Measurements from ENCODE around the gene SLC35E4. TPM values are rescaled to one million over a fixed set of nuclear protein-coding genes. Genes with fewer than 3 reads are reported as not detected.
"Not testable (repeated sequence)": the region's sequence is repeated elsewhere in the genome, so short reads cannot be mapped to it uniquely, and the experiment has no call there.

SLC35E4 gene
- total RNA-seq, 2 experiments from 2014 or later: 1.8 to 1.9 TPM

DNA sequence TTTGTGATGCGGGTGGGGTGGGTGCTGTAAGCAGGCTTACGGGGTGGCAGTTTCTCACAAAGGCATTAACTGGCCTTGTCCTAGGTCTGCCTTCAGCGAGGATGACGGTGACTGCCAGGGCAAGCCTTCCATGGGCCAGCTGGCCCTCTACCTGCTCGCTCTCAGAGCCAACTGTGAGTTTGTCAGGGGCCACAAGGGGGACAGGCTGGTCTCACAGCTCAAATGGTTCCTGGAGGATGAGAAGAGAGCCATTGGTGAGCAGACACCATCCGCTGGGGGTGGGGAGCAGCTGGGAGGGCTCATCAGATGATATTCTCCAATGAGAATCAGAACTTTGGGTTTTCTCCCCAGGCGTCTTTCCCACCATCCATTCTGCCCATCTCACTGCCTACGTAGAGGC lies 22.8 kb upstream of the SLC35E4 start:
- Mint-ChIP-seq H3K9me3 (ENCODE audit: insufficient read depth) (no peaks in the 10 kb centered on the region), H3K36me3 (ENCODE audit: low read depth) (no peaks in the 10 kb centered on the region), H3K27me3 (ENCODE audit: low read depth) (no peaks in the 10 kb centered on the region), H3K4me3 (no peak overlapping the region), H3K27ac (no peak overlapping the region), H3K4me1 (ENCODE audit: low read depth) (peaks cover 23% of the 10 kb centered on the region)
- DNase-seq (no peak), ATAC-seq (no peak)
- ChIA-PET POLR2A (interaction anchor here (0.6 kb wide), 1 partner anchor 895 kb away, joined by 3 read pairs; no protein-coding TSS in a partner anchor), CTCF (interaction anchor here (1.7 kb wide), 1 partner anchor 11 kb away, joined by 7 read pairs; no protein-coding TSS in a partner anchor)

DNA sequence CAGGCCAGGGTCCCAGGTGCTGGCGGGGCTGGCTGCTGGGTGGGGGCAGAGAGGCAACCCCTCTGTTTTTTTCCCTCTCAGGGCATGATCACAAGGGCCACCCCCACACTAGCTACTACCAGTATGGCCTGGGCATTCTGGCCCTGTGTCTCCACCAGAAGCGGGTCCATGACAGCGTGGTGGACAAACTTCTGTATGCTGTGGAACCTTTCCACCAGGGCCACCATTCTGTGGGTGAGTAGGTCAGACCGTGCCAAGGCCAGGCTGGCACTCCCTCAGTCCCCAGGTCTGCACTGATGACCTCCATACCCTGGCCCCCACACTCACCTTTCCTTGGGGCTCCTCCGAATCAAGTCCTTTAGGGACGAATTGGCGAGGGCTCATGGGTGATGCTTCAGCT lies 21.3 kb upstream of the SLC35E4 start:
- Mint-ChIP-seq H3K4me3 (no peak overlapping the region), H3K27ac (no peak overlapping the region), H3K9me3 (ENCODE audit: insufficient read depth) (no peaks in the 10 kb centered on the region), H3K4me1 (ENCODE audit: low read depth) (peaks cover 8% of the 10 kb centered on the region), H3K36me3 (ENCODE audit: low read depth) (no peaks in the 10 kb centered on the region), H3K27me3 (ENCODE audit: low read depth) (no peaks in the 10 kb centered on the region)
- ATAC-seq (no peak), DNase-seq (no peak)
- ChIA-PET POLR2A (no interaction called here), CTCF (interaction anchor here (1.6 kb wide), 1 partner anchor 10 kb away, joined by 3 read pairs; no protein-coding TSS in a partner anchor)

DNA sequence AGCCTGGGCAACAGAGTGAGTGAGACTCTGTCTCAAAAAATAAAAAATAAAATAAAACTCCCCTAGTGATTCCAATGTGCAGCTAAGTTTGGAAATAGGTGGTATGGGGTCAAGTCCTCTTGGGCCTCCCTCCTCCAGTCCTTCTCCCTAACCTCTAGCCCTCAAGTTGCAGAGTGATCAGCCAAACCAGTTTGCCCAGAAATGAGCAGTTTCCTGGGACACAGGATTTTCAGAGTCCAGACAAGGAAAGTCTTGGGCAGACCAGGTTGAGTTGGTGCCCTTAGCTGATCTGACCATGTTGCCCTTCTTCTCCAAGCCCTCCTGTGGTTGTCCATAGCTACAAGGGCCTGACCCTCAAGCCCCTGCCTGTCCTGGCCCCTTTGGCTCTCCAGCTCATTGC lies 20.7 kb upstream of the SLC35E4 start:
- DNase-seq (no peak), ATAC-seq (no peak)
- POLR2A ChIA-PET: no interaction called here
- H3K27me3 Mint-ChIP-seq (ENCODE audit: low read depth): no peaks in the 10 kb centered on the region
- peaks cover 3% of the 10 kb centered on the region for H3K4me1 Mint-ChIP-seq (ENCODE audit: low read depth)
- H3K9me3 Mint-ChIP-seq (ENCODE audit: insufficient read depth): no peaks in the 10 kb centered on the region
- CTCF ChIA-PET: interaction anchor here (1.6 kb wide), 1 partner anchor 10 kb away, joined by 3 read pairs; no protein-coding TSS in a partner anchor
- no peaks in the 10 kb centered on the region for H3K36me3 Mint-ChIP-seq (ENCODE audit: low read depth)
- no peak overlapping the region for H3K4me3 Mint-ChIP-seq
- H3K27ac Mint-ChIP-seq: no peak overlapping the region

DNA sequence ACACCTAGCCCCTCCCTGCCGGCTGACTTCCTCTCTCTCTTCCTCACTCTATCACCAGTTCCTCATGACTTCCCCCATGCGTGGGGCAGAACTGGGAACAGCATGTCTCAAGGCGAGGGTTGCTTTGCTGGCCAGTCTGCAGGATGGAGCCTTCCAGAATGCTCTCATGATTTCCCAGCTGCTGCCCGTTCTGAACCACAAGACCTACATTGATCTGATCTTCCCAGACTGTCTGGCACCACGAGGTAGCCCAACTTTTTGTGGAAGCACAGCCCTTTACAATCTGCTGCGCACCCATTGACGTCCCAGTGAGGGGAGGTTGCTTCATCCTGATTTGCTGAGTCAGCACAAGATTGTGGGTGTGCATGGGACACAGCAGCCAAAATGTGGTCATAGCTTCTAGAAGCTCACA lies 20.0 kb upstream of the SLC35E4 start:
- H3K27me3 Mint-ChIP-seq (ENCODE audit: low read depth): no peaks in the 10 kb centered on the region
- H3K4me1 Mint-ChIP-seq (ENCODE audit: low read depth): no peaks in the 10 kb centered on the region
- ChIA-PET CTCF (interaction anchor here (1.6 kb wide), 1 partner anchor 11 kb away, joined by 3 read pairs; no protein-coding TSS in a partner anchor), POLR2A (no interaction called here)
- no peaks in the 10 kb centered on the region for H3K9me3 Mint-ChIP-seq (ENCODE audit: insufficient read depth)
- H3K27ac Mint-ChIP-seq: no peak overlapping the region
- ATAC-seq (no peak), DNase-seq (no peak)
- no peaks in the 10 kb centered on the region for H3K36me3 Mint-ChIP-seq (ENCODE audit: low read depth)
- H3K4me3 Mint-ChIP-seq: no peak overlapping the region

DNA sequence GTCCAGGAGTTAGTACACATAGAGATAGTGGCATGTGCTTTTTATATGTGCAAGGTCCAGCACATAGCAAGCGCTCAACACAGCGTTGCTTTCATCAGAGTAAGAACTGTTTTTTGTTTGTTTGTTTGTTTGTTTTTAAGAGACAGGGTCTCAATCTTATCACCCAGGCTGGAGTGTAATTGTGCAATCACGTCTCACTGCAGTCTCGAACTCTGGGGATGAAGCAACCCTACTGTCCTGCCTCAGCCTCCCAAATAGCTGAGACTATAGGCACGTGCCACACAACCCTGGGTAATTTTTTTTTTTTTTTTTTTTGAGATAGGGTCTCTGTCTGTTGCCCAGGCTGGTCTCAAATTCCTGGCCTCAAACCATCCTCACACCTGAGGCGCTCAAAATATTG lies 17.8 kb upstream of the SLC35E4 start:
- POLR2A ChIA-PET: no interaction called here
- Mint-ChIP-seq H3K36me3 (ENCODE audit: low read depth) (no peaks in the 10 kb centered on the region), H3K4me1 (ENCODE audit: low read depth) (no peaks in the 10 kb centered on the region), H3K9me3 (ENCODE audit: insufficient read depth) (no peaks in the 10 kb centered on the region), H3K27me3 (ENCODE audit: low read depth) (no peaks in the 10 kb centered on the region), H3K4me3 (no peak overlapping the region), H3K27ac (no peak overlapping the region)
- ATAC-seq (no peak), DNase-seq (no peak)
- CTCF ChIA-PET: no interaction called here

DNA sequence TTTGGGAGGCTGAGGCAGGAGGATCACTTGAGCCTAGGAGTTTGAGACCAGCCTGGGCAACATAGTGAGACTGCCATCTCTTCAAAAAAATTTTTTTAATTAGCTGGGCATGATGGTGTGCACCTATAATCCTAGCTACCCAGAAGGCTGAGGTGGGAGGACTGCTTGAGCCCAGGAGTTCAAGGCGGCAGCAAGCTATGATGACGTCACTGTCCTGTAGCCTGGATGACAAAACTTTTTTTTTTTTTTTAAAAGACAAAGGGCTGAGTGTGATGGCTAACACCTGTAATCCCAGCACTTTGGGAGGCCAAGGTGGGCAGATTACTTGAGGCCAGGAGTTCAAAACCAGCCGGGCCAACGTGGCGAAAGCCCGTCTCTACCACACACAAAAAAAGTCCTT lies 15.7 kb upstream of the SLC35E4 start:
- H3K27ac Mint-ChIP-seq; H3K4me3 Mint-ChIP-seq; H3K9me3 Mint-ChIP-seq (ENCODE audit: insufficient read depth); DNase-seq; H3K36me3 Mint-ChIP-seq (ENCODE audit: low read depth); H3K27me3 Mint-ChIP-seq (ENCODE audit: low read depth); ATAC-seq; POLR2A ChIA-PET; H3K4me1 Mint-ChIP-seq (ENCODE audit: low read depth): not testable (repeated sequence)
- CTCF ChIA-PET: interaction anchor here (1.4 to 2.1 kb wide), 2 partner anchors 15 to 135 kb away, joined by 5 to 6 read pairs; no protein-coding TSS in a partner anchor

DNA sequence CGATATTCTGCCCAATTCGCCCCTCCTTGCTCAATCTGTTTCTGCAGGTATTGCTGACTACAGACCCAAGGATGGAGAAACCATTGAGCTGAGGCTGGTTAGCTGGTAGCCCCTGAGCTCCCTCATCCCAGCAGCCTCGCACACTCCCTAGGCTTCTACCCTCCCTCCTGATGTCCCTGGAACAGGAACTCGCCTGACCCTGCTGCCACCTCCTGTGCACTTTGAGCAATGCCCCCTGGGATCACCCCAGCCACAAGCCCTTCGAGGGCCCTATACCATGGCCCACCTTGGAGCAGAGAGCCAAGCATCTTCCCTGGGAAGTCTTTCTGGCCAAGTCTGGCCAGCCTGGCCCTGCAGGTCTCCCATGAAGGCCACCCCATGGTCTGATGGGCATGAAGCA lies 9.2 kb upstream of the SLC35E4 start:
- Mint-ChIP-seq H3K9me3 (ENCODE audit: insufficient read depth) (no peaks in the 10 kb centered on the region), H3K27ac (no peak overlapping the region), H3K36me3 (ENCODE audit: low read depth) (no peaks in the 10 kb centered on the region), H3K4me3 (no peak overlapping the region), H3K4me1 (ENCODE audit: low read depth) (no peaks in the 10 kb centered on the region), H3K27me3 (ENCODE audit: low read depth) (no peaks in the 10 kb centered on the region)
- no peak for ATAC-seq
- ChIA-PET POLR2A (no interaction called here), CTCF (interaction anchor here (1.0 kb wide), 1 partner anchor 8 kb away, joined by 4 read pairs; no protein-coding TSS in a partner anchor)
- no peak for DNase-seq

DNA sequence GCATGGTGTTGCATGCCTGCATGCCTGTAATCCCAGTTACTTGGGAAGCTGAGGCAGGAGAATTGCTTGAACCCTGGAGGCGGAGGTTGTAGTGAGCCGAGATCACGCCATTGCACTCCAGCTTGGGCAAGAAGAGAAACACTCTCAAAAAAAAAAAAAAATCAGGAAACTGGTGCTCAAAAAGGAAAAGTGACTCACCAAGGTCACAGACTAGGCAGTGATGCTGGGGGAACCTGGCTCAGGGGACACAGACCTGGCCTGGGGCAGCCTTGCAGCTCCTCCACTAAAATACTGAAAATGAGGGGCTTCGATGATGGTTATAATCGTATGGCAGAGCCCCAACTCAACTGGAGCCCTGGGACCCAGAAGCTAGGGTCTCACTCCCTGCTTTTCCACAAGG lies 8.1 kb upstream of the SLC35E4 start:
- Mint-ChIP-seq H3K4me1 (ENCODE audit: low read depth) (no peaks in the 10 kb centered on the region), H3K4me3 (no peak overlapping the region), H3K9me3 (ENCODE audit: insufficient read depth) (no peaks in the 10 kb centered on the region), H3K36me3 (ENCODE audit: low read depth) (no peaks in the 10 kb centered on the region), H3K27ac (no peak overlapping the region), H3K27me3 (ENCODE audit: low read depth) (no peaks in the 10 kb centered on the region)
- ChIA-PET POLR2A (no interaction called here), CTCF (no interaction called here)
- DNase-seq (no peak), ATAC-seq (no peak)

DNA sequence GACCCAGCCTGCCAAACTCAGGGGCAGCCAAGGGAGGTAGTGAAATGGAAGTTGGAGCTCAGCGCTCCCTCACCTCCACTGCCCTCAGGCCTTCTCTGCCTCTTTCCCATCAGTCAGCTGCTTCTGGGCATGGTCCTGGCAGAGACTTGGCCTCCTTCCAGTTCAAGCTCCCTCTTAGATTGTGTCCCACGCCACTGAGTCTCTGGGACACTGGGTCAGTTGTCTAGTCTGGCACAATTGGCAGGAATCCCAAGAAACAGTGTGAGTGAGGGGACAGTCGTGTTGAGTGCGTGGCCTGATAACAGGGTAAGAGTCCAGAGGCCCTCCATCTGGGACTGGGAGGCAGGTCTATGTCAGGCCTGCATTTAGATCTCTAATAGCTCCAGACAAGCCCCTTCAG lies 7.1 kb upstream of the SLC35E4 start:
- no peaks in the 10 kb centered on the region for H3K9me3 Mint-ChIP-seq (ENCODE audit: insufficient read depth)
- no peaks in the 10 kb centered on the region for H3K36me3 Mint-ChIP-seq (ENCODE audit: low read depth)
- ChIA-PET CTCF (interaction anchor here (0.8 kb wide), 1 partner anchor 22 kb away, joined by 4 read pairs; the partner anchor contains the start of gene TCN2), POLR2A (no interaction called here)
- H3K4me1 Mint-ChIP-seq (ENCODE audit: low read depth): no peaks in the 10 kb centered on the region
- ATAC-seq (no peak), DNase-seq (no peak)
- H3K27me3 Mint-ChIP-seq (ENCODE audit: low read depth): no peaks in the 10 kb centered on the region
- no peak overlapping the region for H3K27ac Mint-ChIP-seq
- no peak overlapping the region for H3K4me3 Mint-ChIP-seq

DNA sequence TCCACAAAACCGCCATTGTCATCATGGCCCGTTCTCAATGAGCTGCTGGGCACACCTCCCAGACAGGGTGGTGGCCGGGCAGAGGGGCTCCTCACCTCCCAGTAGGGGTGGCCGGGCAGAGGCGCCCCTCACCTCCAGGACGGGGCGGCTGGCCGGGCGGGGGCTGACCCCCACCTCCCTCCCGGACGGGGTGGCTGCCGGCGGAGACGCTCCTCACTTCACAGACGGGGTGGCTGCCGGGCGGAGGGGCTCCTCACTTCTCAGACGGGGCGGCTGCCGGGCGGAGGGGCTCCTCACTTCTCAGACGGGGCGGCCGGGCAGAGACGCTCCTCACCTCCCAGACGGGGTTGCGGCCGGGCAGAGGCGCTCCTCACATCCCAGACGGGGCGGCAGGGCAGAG lies 4.1 kb upstream of the SLC35E4 start:
- H3K4me3 Mint-ChIP-seq, ATAC-seq, CTCF ChIA-PET: not testable (repeated sequence)

DNA sequence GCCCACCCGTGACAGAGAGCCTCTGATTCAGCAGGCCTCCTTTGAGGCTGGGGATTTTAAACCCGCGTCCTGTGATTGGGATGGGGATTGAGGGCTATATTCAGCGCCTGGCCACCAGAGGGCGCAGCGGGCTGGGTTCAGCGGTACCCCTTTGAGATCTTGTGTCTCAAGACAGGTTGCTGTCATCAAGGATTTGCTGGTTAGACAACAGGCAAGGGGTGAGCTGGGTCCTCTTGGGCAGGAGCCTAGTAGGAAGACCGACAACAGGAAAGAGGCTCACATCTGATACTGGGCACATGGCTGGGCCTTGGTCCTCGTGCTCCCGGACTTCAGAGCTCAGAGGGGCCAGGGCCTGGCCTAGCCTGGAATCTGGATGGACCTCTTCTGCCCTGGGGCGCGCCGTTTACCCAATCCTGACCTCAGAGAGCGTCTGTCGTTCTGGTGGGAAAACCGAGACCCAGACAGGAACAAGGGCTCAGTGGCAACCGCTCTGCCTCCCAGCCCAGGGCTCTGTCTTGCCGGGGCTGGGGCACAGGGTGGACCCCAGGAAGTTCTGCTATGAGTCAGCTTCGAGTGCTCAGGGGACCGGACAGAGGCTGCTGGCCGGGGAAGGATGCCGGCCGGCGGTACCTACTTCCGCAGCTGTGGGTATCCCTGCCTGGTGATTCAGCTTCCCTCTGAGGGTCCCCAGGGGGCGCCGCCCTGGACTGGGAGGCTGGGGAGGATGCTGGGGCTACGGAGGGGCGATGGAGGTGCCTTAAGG lies 929 bp upstream of the SLC35E4 start:
- ChIA-PET CTCF (interaction anchor here (0.6 to 4.5 kb wide), 54 partner anchors 8 to 835 kb away, joined by 3 to 179 read pairs (median 4); partner anchors contain the start of genes DUSP18, PES1, RNF185 and SELENOM), POLR2A (interaction anchor here (0.6 to 2.4 kb wide), 9 partner anchors 15 to 453 kb away, joined by 3 to 16 read pairs (median 3); partner anchors contain the start of genes DUSP18 and TUG1)
- H3K27me3 Mint-ChIP-seq (ENCODE audit: low read depth): no peaks in the 10 kb centered on the region
- no peaks in the 10 kb centered on the region for H3K9me3 Mint-ChIP-seq (ENCODE audit: insufficient read depth)
- peak overlapping the region; percentile 76 for H3K4me3 Mint-ChIP-seq
- H3K4me1 Mint-ChIP-seq (ENCODE audit: low read depth): peaks cover 18% of the 10 kb centered on the region
- DNase-seq (peak; percentile 92), ATAC-seq (peak; percentile 67)
- H3K27ac Mint-ChIP-seq: peak overlapping the region; percentile 86
- peaks cover 8% of the 10 kb centered on the region for H3K36me3 Mint-ChIP-seq (ENCODE audit: low read depth)

More for the DNA sequence above, 4.1 kb upstream of the SLC35E4 start:
- H3K27ac Mint-ChIP-seq; POLR2A ChIA-PET; H3K27me3 Mint-ChIP-seq (ENCODE audit: low read depth); H3K9me3 Mint-ChIP-seq (ENCODE audit: insufficient read depth); DNase-seq; H3K36me3 Mint-ChIP-seq (ENCODE audit: low read depth): not testable (repeated sequence)
- peaks cover 16% of the 10 kb centered on the region for H3K4me1 Mint-ChIP-seq (ENCODE audit: low read depth)
